Smooth muscle cell of the umbilical artery (primary cell): Measurements from ENCODE around the gene NRG3. TPM values are rescaled to one million over a fixed set of nuclear protein-coding genes. Genes with fewer than 3 reads are reported as not detected.

Experiments
- total RNA-seq: library from RNA; depleted of rRNA; stranded (reverse); fragments of >200 nt; gene quantifications from 2 replicates; pipeline ENCODE4 v1.2.3, GENCODE V29; 2014

Gene NRG3
- total RNA-seq = under 0.01 TPM in 1 of 2 replicates, not detected in the other

DNA sequence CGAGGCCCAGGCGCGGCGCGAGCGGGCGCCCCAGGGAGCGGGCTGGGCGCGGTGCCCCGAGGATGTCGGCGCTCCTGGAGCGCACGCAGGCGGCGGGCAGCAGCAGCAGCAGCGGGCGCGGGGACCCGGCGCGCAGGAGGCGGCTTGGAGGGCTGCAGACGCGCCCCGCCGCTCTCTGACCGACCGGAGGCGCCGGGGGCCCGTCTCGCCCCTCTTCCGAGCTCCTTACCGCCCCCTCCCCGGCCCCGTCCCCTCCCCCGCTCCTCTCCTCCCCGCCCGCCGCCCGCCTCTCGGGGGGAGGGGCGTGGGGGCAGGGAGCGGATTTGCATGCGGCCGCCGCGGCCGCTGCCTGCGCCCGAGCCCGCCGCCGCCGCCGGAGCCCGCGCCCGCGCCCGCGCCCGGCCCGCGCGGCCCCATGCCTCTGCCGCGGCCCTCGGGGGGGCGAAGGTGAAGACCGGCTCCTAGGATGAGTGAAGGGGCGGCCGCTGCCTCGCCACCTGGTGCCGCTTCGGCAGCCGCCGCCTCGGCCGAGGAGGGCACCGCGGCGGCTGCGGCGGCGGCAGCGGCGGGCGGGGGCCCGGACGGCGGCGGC is at the start of gene NRG3:
Gene NRG3, plus strand, starts transcription at position 320 of the 592 bp plus-strand sequence.

